ENCODE measurements around the gene SLC25A36.

- no peak for TF ChIP-seq CTCF (conservative IDR thresholded peaks at IDR 0.05)
- no peak for TF ChIP-seq EZH2 (IDR thresholded peaks at IDR 0.05; ENCODE audit: low read depth)
Measured at GRCh38 chr3:140933552-140933951, 8.1 kb upstream of the SLC25A36 start.

All from PC-9 (cell line).